Mesendoderm (in vitro differentiated cells): ENCODE measurements around the gene RPS6KA4.
"Not testable (repeated sequence)": the region's sequence is repeated elsewhere in the genome, so short reads cannot be mapped to it uniquely, and the experiment has no call there.

Source experiments
- DNase-seq: peaks from one replicate; pipeline ENCODE4 v3.0.0; 2013
- H2AK5ac ChIP-seq: 2 replicates; pipeline ENCODE4 v1.6.1; 2013; ENCODE audit warnings: low read length, inconsistent platforms
- H2BK120ac ChIP-seq: 2 replicates; pipeline ENCODE4 v1.6.1; 2013; ENCODE audit warnings: low read depth, mild to moderate bottlenecking, low read length, moderate library complexity, mixed read lengths
- H2BK15ac ChIP-seq: replicated peaks from 2 replicates; pipeline ENCODE4 v1.6.1; 2013; ENCODE audit warnings: low read depth, mild to moderate bottlenecking, moderate library complexity
- H2BK5ac ChIP-seq: 2 replicates; pipeline ENCODE4 v1.6.1; 2013; ENCODE audit warnings: low read length, inconsistent platforms
- H3K18ac ChIP-seq: 2 replicates; pipeline ENCODE4 v1.6.1; 2013; ENCODE audit warnings: mild to moderate bottlenecking, low read length, mixed read lengths
- H3K23ac ChIP-seq: one replicate; pipeline ENCODE4 v1.6.1; 2013; ENCODE audit warnings: low read length
- H3K27ac ChIP-seq: 2 replicates; pipeline ENCODE4 v1.5.1; 2013; ENCODE audit warnings: low read depth, mild to moderate bottlenecking, inconsistent platforms, low read length, moderate library complexity
- H3K27me3 ChIP-seq: 2 replicates; pipeline ENCODE4 v1.6.1; 2013; ENCODE audit warnings: low read length, control low read depth, mild to moderate bottlenecking, inconsistent platforms; ENCODE audit not compliant: insufficient read depth, poor library complexity
- H3K36me3 ChIP-seq: 2 replicates; pipeline ENCODE4 v1.6.1; 2013; ENCODE audit warnings: low read length, inconsistent platforms; ENCODE audit not compliant: control insufficient read depth, insufficient read depth
- H3K4ac ChIP-seq: one replicate; pipeline ENCODE4 v1.6.1; 2013; ENCODE audit warnings: low read depth, mild to moderate bottlenecking, low read length, moderate library complexity
- H3K4me1 ChIP-seq: 2 replicates; pipeline ENCODE4 v1.6.1; 2013; ENCODE audit warnings: low read depth, low read length, inconsistent platforms; ENCODE audit not compliant: control insufficient read depth
- H3K4me2 ChIP-seq: 2 replicates; pipeline ENCODE4 v1.6.1; 2013; ENCODE audit warnings: low read length
- H3K4me3 ChIP-seq: 2 replicates; pipeline ENCODE4 v1.5.1; 2013; ENCODE audit warnings: mild to moderate bottlenecking, low read length
- H3K56ac ChIP-seq: one replicate; pipeline ENCODE4 v1.6.1; 2013; ENCODE audit warnings: low read length
- H3K79me1 ChIP-seq: 2 replicates; pipeline ENCODE4 v1.6.1; 2013; ENCODE audit warnings: low read length, inconsistent platforms
- H3K79me2 ChIP-seq: 2 replicates; pipeline ENCODE4 v1.6.1; 2013; ENCODE audit warnings: mild to moderate bottlenecking, low read length; ENCODE audit not compliant: control insufficient read depth, insufficient read depth
- H3K9ac ChIP-seq: 2 replicates; pipeline ENCODE4 v1.6.1; 2013; ENCODE audit warnings: low read length, inconsistent platforms
- H4K5ac ChIP-seq: one replicate; pipeline ENCODE4 v1.6.1; 2013; ENCODE audit warnings: low read length
- H4K8ac ChIP-seq: one replicate; pipeline ENCODE4 v1.6.1; 2013; ENCODE audit warnings: low read depth, mild to moderate bottlenecking, control low read depth, low read length, moderate library complexity
- WGBS: extraction: QIAGEN DNeasy Blood & Tissue Kit; methylation state at CpG from one replicate; pipeline ENCODE4 v1.1.7; 2013; ENCODE audit warnings: low lambda C conversion rate, missing lambda C conversion rate; ENCODE audit not compliant: insufficient coverage; ENCODE audit errors: extremely low coverage; 5-methylcytosine and 5-hydroxymethylcytosine counted together

Gene RPS6KA4

GRCh38 chr11:64323373-64323772 lies 35.6 kb upstream of the RPS6KA4 start:
- peaks cover 7% of the 10 kb centered on the region for H3K79me1 ChIP-seq
- no peak overlapping the region for H3K4me3 ChIP-seq
- H3K18ac ChIP-seq: no peak overlapping the region
- H3K4ac ChIP-seq: no peak overlapping the region
- no peak overlapping the region for H4K8ac ChIP-seq
- DNase-seq: no peak
- H2AK5ac ChIP-seq: no peak overlapping the region
- peaks cover 3% of the 10 kb centered on the region for H3K4me1 ChIP-seq
- no peaks in the 10 kb centered on the region for H3K36me3 ChIP-seq
- H3K79me2 ChIP-seq: no peaks in the 10 kb centered on the region
- WGBS: no CpG with 5 or more reads among the region's 5 CpGs
- no peak overlapping the region for H3K4me2 ChIP-seq
- no peak overlapping the region for H3K27ac ChIP-seq
- no peak overlapping the region for H3K56ac ChIP-seq
- no peaks in the 10 kb centered on the region for H3K27me3 ChIP-seq
- no peak overlapping the region for H2BK120ac ChIP-seq
- H3K9ac ChIP-seq: no peak overlapping the region
- H2BK15ac ChIP-seq: no peak overlapping the region
- no peak overlapping the region for H2BK5ac ChIP-seq
- H3K23ac ChIP-seq: no peak overlapping the region
- H4K5ac ChIP-seq: no peak overlapping the region

DNA sequence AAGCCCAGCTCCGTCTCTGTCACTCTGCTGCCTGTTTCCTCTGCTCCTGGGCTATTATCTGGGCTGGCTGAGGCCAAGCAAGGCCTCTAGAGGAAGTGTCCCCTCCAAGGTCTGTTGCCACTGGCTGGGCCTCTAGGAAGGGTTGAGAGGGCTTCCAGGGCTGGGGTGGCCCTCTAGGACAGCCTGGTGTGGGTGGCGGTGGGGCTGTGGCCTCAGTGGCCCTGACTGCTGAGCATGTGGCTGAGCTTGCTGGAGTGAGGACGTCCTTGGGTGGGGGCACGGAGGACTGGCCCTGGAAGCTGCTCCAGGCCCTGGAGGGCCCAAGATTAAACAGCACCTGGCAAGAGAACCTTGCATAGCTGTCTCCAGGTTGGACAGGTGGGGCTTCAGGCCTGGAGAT lies 35.0 kb upstream of the RPS6KA4 start:
- not testable (repeated sequence) for H2BK120ac ChIP-seq, H3K4ac ChIP-seq, H2BK5ac ChIP-seq, H3K27ac ChIP-seq, H3K56ac ChIP-seq, H3K27me3 ChIP-seq, H3K79me1 ChIP-seq, H4K8ac ChIP-seq, H2AK5ac ChIP-seq, H3K18ac ChIP-seq, H4K5ac ChIP-seq, H3K23ac ChIP-seq, H3K4me3 ChIP-seq, H3K4me2 ChIP-seq, DNase-seq, H3K9ac ChIP-seq, H3K4me1 ChIP-seq, H2BK15ac ChIP-seq, H3K36me3 ChIP-seq, H3K79me2 ChIP-seq
- WGBS: no CpG with 5 or more reads among the region's 4 CpGs

DNA sequence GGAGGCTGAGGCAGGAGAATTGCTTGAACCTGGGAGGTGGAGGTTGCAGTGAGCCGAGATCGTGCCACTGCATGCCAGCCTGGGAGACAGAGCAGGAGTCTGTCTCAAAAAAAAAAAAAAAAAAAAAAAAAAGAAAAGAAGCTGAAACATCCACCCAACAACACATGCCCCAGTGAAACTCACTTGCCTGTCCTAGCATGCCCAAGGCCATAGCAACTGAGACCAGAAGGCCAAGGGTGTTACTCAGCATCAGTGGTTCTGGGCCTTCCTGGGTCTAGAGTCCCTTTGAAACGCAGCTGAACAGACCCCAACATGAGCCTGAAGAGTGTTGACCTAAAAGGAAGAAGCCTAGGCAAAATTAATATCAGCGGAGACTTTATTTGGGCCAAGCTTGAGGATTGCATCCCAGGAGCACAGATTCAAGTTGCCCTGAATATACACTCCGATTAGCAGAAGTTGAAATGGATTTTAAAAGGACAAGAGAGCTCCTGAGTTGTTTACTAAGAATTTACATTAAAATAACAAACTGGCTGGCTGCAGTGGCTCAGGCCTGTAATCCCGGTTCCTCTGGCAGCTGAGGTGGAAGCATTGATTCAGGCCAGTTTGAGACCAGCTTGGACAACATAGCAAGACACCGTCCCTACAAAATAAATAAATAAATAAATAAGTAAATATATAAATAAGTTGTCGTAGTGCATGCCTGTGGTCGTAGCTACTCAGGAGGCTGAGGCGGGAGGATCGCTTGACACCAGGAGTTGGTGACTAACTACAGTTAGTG lies 34.1 kb upstream of the RPS6KA4 start:
- Histone ChIP-seq H3K36me3 (no peaks in the 10 kb centered on the region), H3K27ac (no peak overlapping the region), H3K9ac (no peak overlapping the region), H2BK5ac (no peak overlapping the region), H3K79me1 (peaks cover 2% of the 10 kb centered on the region), H3K4me2 (no peak overlapping the region), H3K4ac (no peak overlapping the region), H3K18ac (no peak overlapping the region), H3K4me1 (no peaks in the 10 kb centered on the region), H3K27me3 (no peaks in the 10 kb centered on the region), H2AK5ac (no peak overlapping the region), H3K79me2 (no peaks in the 10 kb centered on the region), H4K5ac (no peak overlapping the region), H2BK15ac (no peak overlapping the region), H3K4me3 (no peak overlapping the region), H3K23ac (no peak overlapping the region), H3K56ac (no peak overlapping the region), H4K8ac (no peak overlapping the region), H2BK120ac (no peak overlapping the region)
- DNase-seq: no peak
- WGBS: no CpG with 5 or more reads among the region's 11 CpGs

GRCh38 chr11:64327375-64327774 lies 31.6 kb upstream of the RPS6KA4 start:
- H4K5ac ChIP-seq: no peak overlapping the region
- no peak overlapping the region for H3K4ac ChIP-seq
- H4K8ac ChIP-seq: no peak overlapping the region
- H3K36me3 ChIP-seq: no peaks in the 10 kb centered on the region
- H2BK15ac ChIP-seq: no peak overlapping the region
- no peak overlapping the region for H3K23ac ChIP-seq
- H3K4me3 ChIP-seq: no peak overlapping the region
- H2BK120ac ChIP-seq: no peak overlapping the region
- H3K9ac ChIP-seq: no peak overlapping the region
- no peaks in the 10 kb centered on the region for H3K79me1 ChIP-seq
- H3K18ac ChIP-seq: no peak overlapping the region
- no peak overlapping the region for H2AK5ac ChIP-seq
- H3K27ac ChIP-seq: no peak overlapping the region
- H3K4me2 ChIP-seq: no peak overlapping the region
- DNase-seq: no peak
- no CpG with 5 or more reads among the region's 2 CpGs for WGBS
- no peak overlapping the region for H3K56ac ChIP-seq
- peaks cover 2% of the 10 kb centered on the region for H3K4me1 ChIP-seq
- no peaks in the 10 kb centered on the region for H3K27me3 ChIP-seq
- H2BK5ac ChIP-seq: no peak overlapping the region
- no peaks in the 10 kb centered on the region for H3K79me2 ChIP-seq

DNA sequence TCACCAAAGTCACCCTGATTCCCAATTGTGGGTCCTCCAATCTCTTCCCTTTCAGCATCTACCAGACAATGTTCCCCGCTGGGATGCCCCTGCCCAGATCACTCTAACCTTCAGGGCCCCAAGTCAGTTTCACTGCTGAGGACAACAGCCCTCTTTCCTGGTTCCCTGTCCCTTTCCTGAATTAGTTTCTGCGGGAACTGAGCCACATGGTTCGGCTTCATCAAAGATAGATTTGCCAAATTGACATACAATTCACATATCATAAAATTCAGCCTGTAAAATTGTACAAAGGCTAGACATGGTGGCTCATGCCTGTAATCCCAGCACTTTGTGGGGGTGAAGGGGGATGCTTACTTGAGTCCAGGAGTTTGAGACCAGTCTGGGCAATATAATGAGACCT lies 31.0 kb upstream of the RPS6KA4 start:
- H2BK15ac ChIP-seq: no peak overlapping the region
- no peak overlapping the region for H2BK120ac ChIP-seq
- H3K27ac ChIP-seq: no peak overlapping the region
- H3K4me1 ChIP-seq: peaks cover 2% of the 10 kb centered on the region
- H3K23ac ChIP-seq: no peak overlapping the region
- no CpG with 5 or more reads among the region's 3 CpGs for WGBS
- no peak overlapping the region for H3K4ac ChIP-seq
- no peak overlapping the region for H2BK5ac ChIP-seq
- no peak overlapping the region for H3K18ac ChIP-seq
- no peak overlapping the region for H2AK5ac ChIP-seq
- H3K56ac ChIP-seq: no peak overlapping the region
- no peak for DNase-seq
- no peak overlapping the region for H3K4me3 ChIP-seq
- H4K5ac ChIP-seq: no peak overlapping the region
- H3K27me3 ChIP-seq: no peaks in the 10 kb centered on the region
- no peak overlapping the region for H3K4me2 ChIP-seq
- H3K79me1 ChIP-seq: no peaks in the 10 kb centered on the region
- H3K36me3 ChIP-seq: no peaks in the 10 kb centered on the region
- H3K79me2 ChIP-seq: no peaks in the 10 kb centered on the region
- no peak overlapping the region for H3K9ac ChIP-seq
- no peak overlapping the region for H4K8ac ChIP-seq

- Histone ChIP-seq H2AK5ac (no peak overlapping the region), H2BK5ac (no peak overlapping the region), H3K18ac (no peak overlapping the region), H3K4me3 (no peak overlapping the region), H3K79me2 (no peaks in the 10 kb centered on the region), H4K8ac (no peak overlapping the region), H4K5ac (no peak overlapping the region), H3K4me1 (peaks cover 2% of the 10 kb centered on the region), H3K4me2 (no peak overlapping the region), H3K27me3 (no peaks in the 10 kb centered on the region), H3K23ac (no peak overlapping the region), H3K79me1 (no peaks in the 10 kb centered on the region), H3K56ac (no peak overlapping the region), H3K9ac (no peak overlapping the region), H2BK120ac (no peak overlapping the region), H3K36me3 (no peaks in the 10 kb centered on the region), H3K4ac (no peak overlapping the region), H2BK15ac (no peak overlapping the region), H3K27ac (no peak overlapping the region)
- no CpG with 5 or more reads among the region's 11 CpGs for WGBS
- no peak for DNase-seq
Observed at GRCh38 chr11:64330888-64331287, 28.1 kb upstream of the RPS6KA4 start.
